HepG2 (cell line): ENCODE results near the gene ABI3.

Experiments used
- CHD4 ChIP-seq: fragments of 200-600 bp; sonication (generic); IDR thresholded peaks from 2 replicates; pipeline ENCODE4 v1.7.0; 2017; ENCODE audit warnings: mild to moderate bottlenecking, low read length, borderline replicate concordance
- CTCF ChIP-seq: sonication (generic); formaldehyde crosslinking; IDR thresholded peaks from 2 replicates; pipeline ENCODE4 v1.5.0; 2020; ENCODE audit warnings: mild to moderate bottlenecking, missing genetic modification reagents, moderate library complexity
- EP300 ChIP-seq, 3 experiments: sonication (generic) in 1 of 3; formaldehyde crosslinking in 1 of 3; IDR thresholded peaks; 2 replicates each; pipeline versions ENCODE4 v1.5.1 to v1.6.1; 2011 to 2020; ENCODE audit warnings: low read depth in 2 of 3, low read length in 2 of 3, borderline replicate concordance in 1 of 3, improper control_type of control experiment in 1 of 3, mild to moderate bottlenecking in 1 of 3, missing genetic modification reagents in 1 of 3, moderate library complexity in 1 of 3
- HOMEZ ChIP-seq: IDR thresholded peaks from 2 replicates; pipeline ENCODE4 v1.6.1; 2016; ENCODE audit warnings: low read depth
- IRX3 ChIP-seq: sonication (generic); formaldehyde crosslinking; IDR thresholded peaks from 2 replicates; pipeline ENCODE4 v1.8.1; 2023; ENCODE audit warnings: mild to moderate bottlenecking, low read depth, missing genetic modification reagents, borderline replicate concordance
- MAFG ChIP-seq: sonication (generic); formaldehyde crosslinking; IDR thresholded peaks from 2 replicates; pipeline ENCODE4 v1.5.1; 2020; ENCODE audit warnings: mild to moderate bottlenecking, missing genetic modification reagents
- PRDM4 ChIP-seq: sonication (generic); formaldehyde crosslinking; IDR thresholded peaks from 2 replicates; pipeline ENCODE4 v1.9.0; 2021; ENCODE audit warnings: missing genetic modification reagents, borderline replicate concordance
- SP2 ChIP-seq: sonication (generic); formaldehyde crosslinking; IDR thresholded peaks from 2 replicates; pipeline ENCODE4 v1.5.1; 2020; ENCODE audit warnings: mild to moderate bottlenecking, missing genetic modification reagents
- TBL1XR1 ChIP-seq: fragments of 150-350 bp; IDR thresholded peaks from 2 replicates; pipeline ENCODE4 v1.6.1; 2014; ENCODE audit warnings: borderline replicate concordance, low read length; ENCODE audit not compliant: partially characterized antibody
- TEAD2 ChIP-seq: sonication (generic); formaldehyde crosslinking; IDR thresholded peaks from 2 replicates; pipeline ENCODE4 v1.9.0; 2021; ENCODE audit warnings: missing genetic modification reagents
- TOE1 ChIP-seq: sonication (generic); formaldehyde crosslinking; IDR thresholded peaks from 2 replicates; pipeline ENCODE4 v1.4.0; 2020; ENCODE audit warnings: mild to moderate bottlenecking, missing genetic modification reagents
- ZBTB21 ChIP-seq: sonication (generic); formaldehyde crosslinking; IDR thresholded peaks from 2 replicates; pipeline ENCODE4 v1.4.0; 2020; ENCODE audit warnings: missing genetic modification reagents
- ZNF513 ChIP-seq: sonication (generic); formaldehyde crosslinking; conservative IDR thresholded peaks from 2 replicates; pipeline ENCODE4 v1.5.0; 2020; ENCODE audit warnings: missing genetic modification reagents
- ZNF549 ChIP-seq: sonication (generic); formaldehyde crosslinking; IDR thresholded peaks from 2 replicates; pipeline ENCODE4 v1.5.0; 2020; ENCODE audit warnings: missing genetic modification reagents

GRCh38 chr17:49168706-49169105 is 41.8 kb upstream of the ABI3 start:
- TF ChIP-seq PRDM4 (no peak), ZBTB21 (no peak), HOMEZ (CRISPR knock-in tag) (no peak), TOE1 (CRISPR knock-in tag) (no peak), IRX3 (CRISPR knock-in tag) (no peak), ZNF513 (CRISPR knock-in tag) (no peak), TEAD2 (CRISPR knock-in tag) (no peak), EP300 (IDR thresholded peaks at IDR 0.05; ENCODE audit: low read depth in 2 of 2, low read length in 2 of 2) (no peak), EP300 (CRISPR knock-in tag; IDR thresholded peaks at IDR 0.05; ENCODE audit: borderline replicate concordance) (no peak), CHD4 (no peak), CTCF (CRISPR knock-in tag) (no peak), ZNF549 (CRISPR knock-in tag) (no peak), SP2 (CRISPR knock-in tag) (no peak), MAFG (CRISPR knock-in tag) (no peak), TBL1XR1 (no peak)
